ENCODE data around the gene TMEM167B.

TMEM167B gene

GRCh38 chr1:109094377-109094803 is 3.8 kb downstream of the TMEM167B start:
- DNase-seq (ENCODE audit: low read depth in 1 of 2, low spot score in 1 of 2) = no peak
- no peaks in the 10 kb centered on the region for H3K27me3 ChIP-seq (ENCODE audit: insufficient read depth, poor library complexity, severe bottlenecking)
- no peak overlapping the region for H3K4me3 ChIP-seq (replicated peaks; ENCODE audit: insufficient read depth, low read length)
- no peak overlapping the region for H3K27ac ChIP-seq (replicated peaks)
- TF ChIP-seq REST (IDR thresholded peaks at IDR 0.05; ENCODE audit: insufficient replicate concordance, low read depth) (no peak), SPI1 (IDR thresholded peaks at IDR 0.05; ENCODE audit: borderline replicate concordance, low read depth) (no peak), POLR2AphosphoS5 (IDR thresholded peaks at IDR 0.05; ENCODE audit: low read depth) (no peak), CTCF (IDR thresholded peaks at IDR 0.05; ENCODE audit: insufficient read depth, low read length) (no peak), GABPA (IDR thresholded peaks at IDR 0.05; ENCODE audit: low read depth) (no peak)

GRCh38 chr1:109094871-109095270 is 4.3 kb downstream of the TMEM167B start:
- no peak for TF ChIP-seq REST (IDR thresholded peaks at IDR 0.05; ENCODE audit: insufficient replicate concordance, low read depth)
- TF ChIP-seq CTCF (IDR thresholded peaks at IDR 0.05; ENCODE audit: insufficient read depth, low read length) = no peak
- TF ChIP-seq GABPA (IDR thresholded peaks at IDR 0.05; ENCODE audit: low read depth) = no peak
- TF ChIP-seq SPI1 (IDR thresholded peaks at IDR 0.05; ENCODE audit: borderline replicate concordance, low read depth) = no peak
- no peak for TF ChIP-seq POLR2AphosphoS5 (IDR thresholded peaks at IDR 0.05; ENCODE audit: low read depth)
- Histone ChIP-seq H3K4me3 (replicated peaks; ENCODE audit: insufficient read depth, low read length) (no peak overlapping the region), H3K27ac (replicated peaks) (no peak overlapping the region), H3K27me3 (ENCODE audit: insufficient read depth, poor library complexity, severe bottlenecking) (no peaks in the 10 kb centered on the region)
- DNase-seq (ENCODE audit: low read depth in 1 of 2, low spot score in 1 of 2) = no peak

- no peak for TF ChIP-seq CTCF (IDR thresholded peaks at IDR 0.05; ENCODE audit: insufficient read depth, low read length)
- TF ChIP-seq POLR2AphosphoS5 (IDR thresholded peaks at IDR 0.05; ENCODE audit: low read depth) = no peak
- no peak for TF ChIP-seq REST (IDR thresholded peaks at IDR 0.05; ENCODE audit: insufficient replicate concordance, low read depth)
- no peak for TF ChIP-seq SPI1 (IDR thresholded peaks at IDR 0.05; ENCODE audit: borderline replicate concordance, low read depth)
- TF ChIP-seq GABPA (IDR thresholded peaks at IDR 0.05; ENCODE audit: low read depth) = no peak
- Histone ChIP-seq H3K27me3 (ENCODE audit: insufficient read depth, poor library complexity, severe bottlenecking) (no peaks in the 10 kb centered on the region), H3K27ac (replicated peaks) (no peak overlapping the region), H3K4me3 (replicated peaks; ENCODE audit: insufficient read depth, low read length) (no peak overlapping the region)
- no peak for DNase-seq (ENCODE audit: low read depth in 1 of 2, low spot score in 1 of 2)
These were observed 5.1 kb downstream of the TMEM167B start for GRCh38 chr1:109095631-109096030.

Measured in HL-60 (cell line).